ENCODE data around the gene COL26A1. TPM values are rescaled to one million over a fixed set of nuclear protein-coding genes. Genes with fewer than 3 reads are reported as not detected.
A peak's percentile ranks its signal among the peaks of the same experiment; 100 is the strongest.
"Not testable (repeated sequence)": the region's sequence is repeated elsewhere in the genome, so short reads cannot be mapped to it uniquely, and the experiment has no call there.

The COL26A1 gene
- total RNA-seq, 2 donors from 2014 or later = not detected

DNA sequence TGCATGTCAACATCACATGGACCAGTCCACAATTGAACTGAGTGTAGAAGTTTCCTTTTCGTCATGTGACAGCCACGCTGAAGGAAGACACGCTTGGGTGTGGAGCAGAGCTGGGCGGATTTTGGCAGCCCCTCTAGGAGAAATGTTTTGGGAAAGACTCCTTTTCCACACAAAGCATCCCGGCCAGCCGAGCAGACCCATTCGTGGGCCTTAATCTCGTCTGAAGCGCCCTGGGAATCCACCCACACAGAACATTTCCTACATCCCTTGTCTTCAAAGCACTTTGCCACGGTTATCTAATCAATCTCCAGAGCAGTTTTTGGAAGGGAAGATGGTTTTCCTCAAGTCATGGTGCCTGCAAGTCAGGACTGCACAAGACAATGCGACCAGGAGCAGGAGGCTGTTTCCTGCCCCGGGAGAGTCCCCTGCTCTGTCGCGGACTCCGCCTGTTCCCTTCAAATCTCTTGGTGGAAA lies 32.6 kb upstream of the COL26A1 start:
- no peak overlapping the region for H3K27ac ChIP-seq
- TF ChIP-seq, protein P1, sequence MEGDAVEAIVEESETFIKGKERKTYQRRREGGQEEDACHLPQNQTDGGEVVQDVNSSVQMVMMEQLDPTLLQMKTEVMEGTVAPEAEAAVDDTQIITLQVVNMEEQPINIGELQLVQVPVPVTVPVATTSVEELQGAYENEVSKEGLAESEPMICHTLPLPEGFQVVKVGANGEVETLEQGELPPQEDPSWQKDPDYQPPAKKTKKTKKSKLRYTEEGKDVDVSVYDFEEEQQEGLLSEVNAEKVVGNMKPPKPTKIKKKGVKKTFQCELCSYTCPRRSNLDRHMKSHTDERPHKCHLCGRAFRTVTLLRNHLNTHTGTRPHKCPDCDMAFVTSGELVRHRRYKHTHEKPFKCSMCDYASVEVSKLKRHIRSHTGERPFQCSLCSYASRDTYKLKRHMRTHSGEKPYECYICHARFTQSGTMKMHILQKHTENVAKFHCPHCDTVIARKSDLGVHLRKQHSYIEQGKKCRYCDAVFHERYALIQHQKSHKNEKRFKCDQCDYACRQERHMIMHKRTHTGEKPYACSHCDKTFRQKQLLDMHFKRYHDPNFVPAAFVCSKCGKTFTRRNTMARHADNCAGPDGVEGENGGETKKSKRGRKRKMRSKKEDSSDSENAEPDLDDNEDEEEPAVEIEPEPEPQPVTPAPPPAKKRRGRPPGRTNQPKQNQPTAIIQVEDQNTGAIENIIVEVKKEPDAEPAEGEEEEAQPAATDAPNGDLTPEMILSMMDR (IDR thresholded peaks at IDR 0.05) = no peak
- H3K4me3 ChIP-seq = no peak overlapping the region
- DNase-seq (ENCODE audit: low spot score) = peak; percentile 62
- H3K4me1 ChIP-seq = no peaks in the 10 kb centered on the region
- no peaks in the 10 kb centered on the region for H3K27me3 ChIP-seq
- no peaks in the 10 kb centered on the region for H3K36me3 ChIP-seq
- H3K9me3 ChIP-seq = no peaks in the 10 kb centered on the region

DNA sequence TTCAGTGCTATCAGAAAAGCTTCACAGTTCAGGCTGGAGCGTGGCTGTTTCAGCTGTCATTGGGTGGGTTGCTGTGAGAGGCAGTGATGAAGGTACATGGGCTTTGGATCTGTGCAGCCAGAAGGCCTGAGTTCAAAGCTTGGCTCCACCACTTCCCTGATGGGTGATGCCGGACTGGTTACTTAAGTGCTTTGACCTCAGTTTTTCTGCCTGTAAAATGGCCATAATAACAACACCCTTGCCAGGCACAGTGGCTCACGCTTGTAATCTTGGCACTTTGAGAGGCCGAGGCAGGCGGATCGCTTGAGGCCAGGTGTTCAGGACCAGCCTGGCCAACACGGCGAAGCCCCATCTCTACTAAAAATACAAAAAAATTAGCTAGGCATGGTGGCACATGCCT lies 30.6 kb upstream of the COL26A1 start:
- H3K27ac ChIP-seq = no peak overlapping the region
- H3K4me1 ChIP-seq = no peaks in the 10 kb centered on the region
- TF ChIP-seq, protein P1 (IDR thresholded peaks at IDR 0.05) = no peak
- no peak for DNase-seq (ENCODE audit: low spot score)
- no peaks in the 10 kb centered on the region for H3K36me3 ChIP-seq
- no peaks in the 10 kb centered on the region for H3K27me3 ChIP-seq
- H3K4me3 ChIP-seq = no peak overlapping the region
- no peaks in the 10 kb centered on the region for H3K9me3 ChIP-seq

DNA sequence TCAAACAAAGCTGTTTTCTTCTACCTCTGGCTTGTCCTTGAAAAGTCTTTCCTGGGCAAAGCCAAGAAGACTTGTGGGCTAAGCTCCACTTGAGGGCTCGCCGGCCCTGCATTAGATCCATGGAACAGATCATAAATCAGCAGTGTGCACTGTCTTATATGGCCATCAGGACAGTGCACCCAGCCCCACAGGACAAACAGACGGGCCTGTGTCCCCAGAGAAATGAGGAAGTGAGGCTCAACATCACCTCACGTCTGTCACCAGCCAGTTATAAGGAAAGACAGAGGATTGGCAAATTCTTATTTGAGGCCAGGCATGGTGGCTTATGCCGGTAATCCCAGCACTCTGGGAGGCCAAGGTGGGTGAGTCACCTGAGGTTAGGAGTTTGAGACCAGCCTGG lies 28.8 kb upstream of the COL26A1 start:
- H3K4me3 ChIP-seq = no peak overlapping the region
- no peak for DNase-seq (ENCODE audit: low spot score)
- no peaks in the 10 kb centered on the region for H3K9me3 ChIP-seq
- no peaks in the 10 kb centered on the region for H3K36me3 ChIP-seq
- TF ChIP-seq, protein P1 (IDR thresholded peaks at IDR 0.05) = no peak
- H3K4me1 ChIP-seq = no peaks in the 10 kb centered on the region
- no peak overlapping the region for H3K27ac ChIP-seq
- no peaks in the 10 kb centered on the region for H3K27me3 ChIP-seq

DNA sequence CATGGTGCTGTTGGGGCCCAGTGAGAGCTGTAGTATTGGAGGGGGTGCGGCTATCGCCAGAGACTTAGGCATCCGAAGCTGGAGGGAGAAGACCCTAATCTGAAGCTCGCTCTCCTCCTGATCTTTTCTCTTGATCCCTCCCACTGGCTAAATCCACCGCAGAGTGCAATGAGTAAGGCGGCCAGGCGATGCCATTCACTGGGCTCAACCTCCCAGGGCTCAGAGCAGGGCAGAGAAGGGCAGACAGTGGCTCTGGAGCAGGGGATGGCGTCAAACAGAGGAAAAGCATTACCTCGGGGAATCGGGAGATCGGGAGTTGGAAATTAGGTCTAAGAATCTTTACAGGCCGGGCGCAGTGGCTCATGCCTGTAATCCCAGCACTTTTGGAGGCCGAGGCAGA lies 22.3 kb upstream of the COL26A1 start:
- H3K4me1 ChIP-seq = no peaks in the 10 kb centered on the region
- H3K4me3 ChIP-seq = no peak overlapping the region
- H3K27me3 ChIP-seq = no peaks in the 10 kb centered on the region
- no peaks in the 10 kb centered on the region for H3K36me3 ChIP-seq
- H3K27ac ChIP-seq = no peak overlapping the region
- no peaks in the 10 kb centered on the region for H3K9me3 ChIP-seq
- TF ChIP-seq, protein P1 (IDR thresholded peaks at IDR 0.05) = no peak
- no peak for DNase-seq (ENCODE audit: low spot score)

DNA sequence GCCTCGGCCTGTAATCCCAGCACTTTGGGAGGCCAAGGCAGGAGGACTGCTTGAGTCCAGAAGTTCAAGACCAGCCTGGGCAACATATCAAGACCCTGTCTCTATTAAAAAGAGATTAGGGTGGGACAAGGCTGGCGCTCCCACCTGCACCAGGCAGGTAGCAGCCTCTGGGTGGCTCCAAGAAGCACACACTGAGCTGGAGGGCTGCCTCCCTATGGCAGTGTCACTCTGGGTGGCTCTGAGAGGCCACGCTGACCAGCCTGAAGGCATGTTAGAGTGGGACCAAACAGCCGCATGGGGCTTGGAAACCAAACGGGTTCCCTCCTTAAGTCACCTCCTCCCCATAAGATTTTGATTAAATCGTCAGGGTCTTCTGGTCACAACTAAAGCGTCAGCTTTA lies 19.8 kb upstream of the COL26A1 start:
- Histone ChIP-seq H3K4me1 (no peaks in the 10 kb centered on the region), H3K4me3 (no peak overlapping the region), H3K27me3 (no peaks in the 10 kb centered on the region), H3K9me3 (no peaks in the 10 kb centered on the region), H3K27ac (no peak overlapping the region), H3K36me3 (no peaks in the 10 kb centered on the region)
- DNase-seq (ENCODE audit: low spot score) = no peak
- TF ChIP-seq, protein P1 (IDR thresholded peaks at IDR 0.05) = no peak

DNA sequence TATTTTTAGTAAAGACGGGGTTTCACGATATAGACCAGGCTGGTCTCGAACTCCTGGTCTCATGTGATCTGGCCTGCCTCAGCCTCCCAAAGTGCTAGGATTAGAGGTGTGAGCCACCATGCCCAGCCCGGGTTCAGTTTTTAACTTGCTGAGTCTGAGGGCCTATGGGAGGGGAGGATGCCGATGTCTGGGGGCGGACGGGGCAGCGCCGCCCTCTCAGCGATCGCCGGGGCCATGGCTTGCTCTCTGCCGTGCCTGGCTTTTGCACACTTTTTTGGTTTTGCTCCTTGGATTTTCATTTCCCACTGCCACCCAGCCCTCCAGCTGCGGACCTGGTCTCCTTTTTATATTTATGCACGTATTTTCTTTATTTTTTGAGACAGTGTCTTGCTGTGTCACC lies 15.2 kb upstream of the COL26A1 start:
- no peaks in the 10 kb centered on the region for H3K36me3 ChIP-seq
- no peaks in the 10 kb centered on the region for H3K27me3 ChIP-seq
- DNase-seq (ENCODE audit: low spot score) = no peak
- no peak overlapping the region for H3K4me3 ChIP-seq
- TF ChIP-seq, protein P1 (IDR thresholded peaks at IDR 0.05) = no peak
- H3K9me3 ChIP-seq = no peaks in the 10 kb centered on the region
- H3K27ac ChIP-seq = no peak overlapping the region
- no peaks in the 10 kb centered on the region for H3K4me1 ChIP-seq

DNA sequence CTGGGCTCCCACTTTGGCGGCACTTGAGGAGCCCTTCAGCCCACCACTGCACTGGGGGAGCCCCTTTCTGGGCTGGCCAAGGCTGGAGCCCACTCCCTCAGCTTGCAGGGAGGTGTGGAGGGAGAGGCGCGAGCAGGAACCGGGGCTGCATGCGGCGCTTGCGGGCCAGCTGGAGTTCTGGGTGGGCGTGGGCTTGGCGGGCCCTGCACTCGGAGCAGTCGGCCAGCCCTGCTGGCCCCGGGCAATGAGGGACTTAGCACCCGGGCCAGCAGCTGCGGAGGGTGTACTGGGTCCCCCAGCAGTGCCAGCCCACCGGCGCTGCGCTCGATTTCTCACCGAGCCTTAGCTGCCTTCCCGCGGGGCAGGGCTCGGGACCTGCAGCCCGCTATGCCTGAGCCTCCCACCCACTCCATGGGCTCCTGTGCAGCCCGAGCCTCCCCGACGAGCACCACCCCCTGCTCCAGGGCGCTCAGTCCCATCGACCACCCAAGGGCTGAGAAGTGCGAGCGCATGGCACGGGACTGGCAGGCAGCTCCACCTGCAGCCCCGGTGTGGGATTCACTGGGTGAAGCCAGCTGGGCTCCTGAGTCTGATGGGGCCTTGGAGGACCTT lies 14.1 kb upstream of the COL26A1 start:
- not testable (repeated sequence) for H3K9me3 ChIP-seq; H3K27me3 ChIP-seq; DNase-seq (ENCODE audit: low spot score); H3K4me1 ChIP-seq; H3K4me3 ChIP-seq; H3K27ac ChIP-seq; H3K36me3 ChIP-seq

DNA sequence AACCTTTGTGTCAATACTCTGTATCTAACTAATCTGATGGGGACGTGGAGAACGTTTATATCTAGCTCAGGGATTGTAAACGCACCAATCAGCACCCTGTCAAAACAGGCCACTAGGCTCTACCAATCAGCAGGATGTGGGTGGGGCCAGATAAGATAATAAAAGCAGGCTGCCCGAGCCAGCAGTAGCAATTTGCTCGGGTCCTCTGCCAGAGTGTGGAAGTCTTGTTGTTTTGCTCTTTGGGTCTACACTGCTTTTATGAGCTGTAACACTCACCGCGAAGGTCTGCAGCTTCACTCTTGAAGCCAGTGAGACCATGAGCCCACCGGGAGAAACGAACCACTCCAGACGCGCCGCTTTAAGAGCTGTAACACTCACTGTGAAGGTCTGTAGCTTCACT lies 13.4 kb upstream of the COL26A1 start:
- not testable (repeated sequence) for H3K4me3 ChIP-seq; H3K9me3 ChIP-seq; H3K4me1 ChIP-seq; H3K36me3 ChIP-seq; H3K27ac ChIP-seq; DNase-seq (ENCODE audit: low spot score); H3K27me3 ChIP-seq

Data from right atrium auricular region (tissue), 2 donors.